Bronchus fibroblast of lung (primary cell): ENCODE measurements around the gene OR4C45. TPM values are rescaled to one million over a fixed set of nuclear protein-coding genes. Genes with fewer than 3 reads are reported as not detected.

Experiments used
- total RNA-seq: library from RNA; depleted of rRNA; stranded (reverse); fragments of >200 nt; gene quantifications from 2 replicates; pipeline ENCODE4 v1.2.3, GENCODE V29; 2015

Gene OR4C45
- total RNA-seq = not detected in 2 replicates

DNA sequence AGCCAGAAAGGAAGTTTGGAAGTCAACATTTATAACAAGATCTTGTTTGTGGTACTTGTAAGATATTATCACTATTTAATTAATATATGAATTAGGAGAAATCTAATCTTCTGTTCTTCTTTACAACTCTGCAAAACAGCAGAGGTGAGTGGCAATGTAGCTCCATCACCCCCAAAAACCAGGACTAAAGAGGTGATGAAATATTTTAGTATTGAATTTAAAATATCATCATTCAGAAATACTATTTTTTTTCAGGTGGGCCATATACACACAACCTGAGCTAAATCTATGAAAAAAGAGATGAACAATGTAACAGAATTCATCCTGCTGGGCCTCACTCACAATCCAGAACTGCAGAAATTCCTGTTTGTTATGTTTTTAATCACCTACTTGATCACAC is at the start of gene OR4C45:
TSS of gene OR4C45 (plus strand) at position 301 of the 400 bp plus-strand sequence.

Other genes starting within 250 kb of the OR4C45 start
- not detected in 2 replicates for gene OR4C13, start 80.5 kb upstream of the OR4C45 start, total RNA-seq
- gene OR4C12, start 50.3 kb upstream of the OR4C45 start, total RNA-seq = not detected in 2 replicates